ENCODE measurements around the gene CXorf65.

DNA sequence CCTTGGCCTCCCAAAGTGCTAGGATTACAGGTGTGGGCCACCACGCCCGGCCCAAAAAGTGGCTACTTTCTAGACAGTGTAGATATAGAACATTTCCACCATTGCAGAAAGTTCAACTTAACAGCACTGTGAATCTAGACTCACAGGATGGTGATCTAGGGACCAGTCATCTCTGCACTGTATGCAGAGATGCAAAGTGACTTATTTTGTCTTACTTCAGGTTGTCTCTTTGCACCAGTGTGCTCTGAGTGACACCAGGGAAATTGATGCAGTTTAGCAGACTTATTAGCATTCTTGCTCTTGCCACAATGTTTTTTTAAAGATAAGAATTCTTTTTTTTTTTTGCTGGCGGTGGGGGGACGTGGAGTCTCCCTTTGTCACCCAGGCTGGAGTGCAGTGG, 23.7 kb downstream of the CXorf65 start:
- TF ChIP-seq, protein P1, sequence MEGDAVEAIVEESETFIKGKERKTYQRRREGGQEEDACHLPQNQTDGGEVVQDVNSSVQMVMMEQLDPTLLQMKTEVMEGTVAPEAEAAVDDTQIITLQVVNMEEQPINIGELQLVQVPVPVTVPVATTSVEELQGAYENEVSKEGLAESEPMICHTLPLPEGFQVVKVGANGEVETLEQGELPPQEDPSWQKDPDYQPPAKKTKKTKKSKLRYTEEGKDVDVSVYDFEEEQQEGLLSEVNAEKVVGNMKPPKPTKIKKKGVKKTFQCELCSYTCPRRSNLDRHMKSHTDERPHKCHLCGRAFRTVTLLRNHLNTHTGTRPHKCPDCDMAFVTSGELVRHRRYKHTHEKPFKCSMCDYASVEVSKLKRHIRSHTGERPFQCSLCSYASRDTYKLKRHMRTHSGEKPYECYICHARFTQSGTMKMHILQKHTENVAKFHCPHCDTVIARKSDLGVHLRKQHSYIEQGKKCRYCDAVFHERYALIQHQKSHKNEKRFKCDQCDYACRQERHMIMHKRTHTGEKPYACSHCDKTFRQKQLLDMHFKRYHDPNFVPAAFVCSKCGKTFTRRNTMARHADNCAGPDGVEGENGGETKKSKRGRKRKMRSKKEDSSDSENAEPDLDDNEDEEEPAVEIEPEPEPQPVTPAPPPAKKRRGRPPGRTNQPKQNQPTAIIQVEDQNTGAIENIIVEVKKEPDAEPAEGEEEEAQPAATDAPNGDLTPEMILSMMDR (IDR thresholded peaks at IDR 0.05) = no peak
- TF ChIP-seq ZFX (IDR thresholded peaks at IDR 0.05; ENCODE audit: borderline replicate concordance) = no peak

Data from 22Rv1 (cell line).